CD4-positive, alpha-beta T cell treated with Interleukin-10 for 1 hour (primary cell): ENCODE data around the gene CABP7.
A peak's percentile ranks its signal among the peaks of the same experiment; 100 is the strongest.
"Not testable (repeated sequence)": the region's sequence is repeated elsewhere in the genome, so short reads cannot be mapped to it uniquely, and the experiment has no call there.

ENCODE experiments used
- DNase-seq: peaks from one replicate; pipeline ENCODE4 v3.0.0-alpha.2; 2020

Gene CABP7

DNA sequence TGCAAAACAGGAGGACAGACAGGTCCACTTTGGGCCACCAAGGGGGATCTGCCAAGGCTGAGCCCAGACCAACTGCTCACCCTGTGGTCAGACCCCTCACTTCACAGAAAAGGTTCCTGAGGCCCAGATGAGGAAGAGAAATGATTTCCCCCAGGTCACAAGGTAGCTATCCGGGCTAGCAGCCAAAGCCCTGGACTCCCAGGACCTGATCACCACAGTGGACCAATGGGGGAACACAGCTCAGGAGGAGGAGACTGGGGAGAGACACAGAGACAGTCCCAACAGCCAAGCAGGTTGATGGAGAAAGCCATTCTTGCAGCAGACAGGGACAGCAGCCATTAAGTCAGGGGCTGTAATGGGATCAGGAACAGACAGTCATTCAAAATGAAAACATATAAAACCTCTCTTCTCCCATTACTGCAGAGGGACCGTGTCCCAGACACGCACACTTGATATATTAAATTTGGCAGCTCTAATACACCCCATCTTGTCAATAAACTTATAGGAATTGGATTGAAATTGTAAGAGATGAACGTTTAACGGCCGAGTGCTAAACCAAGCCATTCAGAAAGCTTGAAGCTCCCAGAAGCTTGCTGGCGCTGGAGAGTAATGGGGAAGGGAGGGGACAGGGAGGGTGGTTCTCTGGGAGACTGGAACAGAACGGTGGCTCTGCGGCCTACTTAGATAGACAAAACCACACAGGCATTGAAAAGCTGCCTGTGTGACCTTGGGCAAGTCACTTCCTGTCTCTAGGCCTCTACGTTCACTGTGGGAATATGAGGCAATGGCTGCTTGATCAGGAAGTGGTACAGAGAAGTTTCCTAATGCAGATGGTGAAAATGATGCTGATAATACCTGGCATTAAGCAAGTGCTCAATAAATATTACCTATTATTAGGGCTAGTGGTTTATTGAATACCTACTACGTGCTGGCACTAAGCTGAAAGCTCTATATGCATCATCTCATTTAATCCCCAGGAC, 31.0 kb downstream of the CABP7 start:
- peak; percentile 47 for DNase-seq

DNA sequence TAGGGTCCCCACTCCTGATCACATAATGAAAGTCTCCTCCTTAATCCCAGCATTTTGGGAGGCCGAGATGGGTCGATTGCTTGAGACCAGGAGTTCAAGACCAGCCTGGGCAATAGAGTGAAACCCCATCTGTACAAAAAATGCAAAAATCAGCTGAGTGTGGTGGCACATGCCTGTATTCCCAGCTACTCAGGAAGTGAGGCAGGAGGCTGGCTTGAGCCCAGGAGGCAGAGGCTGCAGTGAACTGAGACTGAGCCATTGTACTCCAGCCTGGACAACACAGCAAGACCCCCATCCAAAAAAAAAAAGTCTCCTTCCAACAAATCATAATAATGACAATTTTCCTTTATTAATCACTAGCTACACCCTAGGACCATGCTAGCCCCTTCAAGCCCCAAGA, 31.9 kb downstream of the CABP7 start:
- DNase-seq: no peak

DNA sequence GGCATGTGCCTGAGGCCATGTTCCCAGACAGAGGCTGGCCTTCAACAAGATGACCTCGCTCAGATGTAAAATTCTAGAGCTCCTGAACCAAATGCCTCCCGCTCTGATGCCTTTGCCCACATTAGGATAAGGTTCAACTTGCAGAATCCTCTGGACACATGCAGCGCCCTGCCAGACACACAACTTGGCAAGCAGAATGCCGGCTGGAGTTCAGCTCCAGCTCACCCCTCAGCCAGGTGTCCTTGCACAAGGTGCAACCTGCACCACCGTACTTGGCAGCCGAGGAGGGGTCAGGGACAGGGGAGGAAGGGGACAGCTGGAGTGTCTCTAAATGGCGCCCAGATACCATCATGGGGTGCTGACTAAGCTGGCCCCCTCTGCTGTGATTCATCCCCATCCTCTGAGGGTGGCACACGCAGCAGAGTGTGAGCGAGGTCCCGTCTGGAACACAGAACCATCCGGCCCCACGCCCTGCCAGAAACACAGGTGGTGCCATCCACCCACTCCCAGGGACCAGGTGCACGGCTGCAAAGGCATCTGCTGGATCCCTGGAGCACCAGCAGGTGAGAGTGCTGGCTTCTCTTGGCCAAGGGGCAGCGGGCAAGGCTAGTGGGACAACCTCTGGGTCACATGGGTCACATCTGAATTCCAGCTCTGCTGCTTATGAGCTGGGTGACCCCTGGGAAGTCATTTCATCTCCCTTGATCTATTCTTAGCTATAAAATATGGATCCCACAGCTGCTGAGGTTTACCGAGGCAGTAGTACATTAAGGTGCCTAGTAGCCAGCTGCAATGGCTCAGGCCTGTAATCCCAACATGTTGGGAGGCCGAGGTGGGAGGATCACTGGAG, 34.2 kb downstream of the CABP7 start:
- no peak for DNase-seq

DNA sequence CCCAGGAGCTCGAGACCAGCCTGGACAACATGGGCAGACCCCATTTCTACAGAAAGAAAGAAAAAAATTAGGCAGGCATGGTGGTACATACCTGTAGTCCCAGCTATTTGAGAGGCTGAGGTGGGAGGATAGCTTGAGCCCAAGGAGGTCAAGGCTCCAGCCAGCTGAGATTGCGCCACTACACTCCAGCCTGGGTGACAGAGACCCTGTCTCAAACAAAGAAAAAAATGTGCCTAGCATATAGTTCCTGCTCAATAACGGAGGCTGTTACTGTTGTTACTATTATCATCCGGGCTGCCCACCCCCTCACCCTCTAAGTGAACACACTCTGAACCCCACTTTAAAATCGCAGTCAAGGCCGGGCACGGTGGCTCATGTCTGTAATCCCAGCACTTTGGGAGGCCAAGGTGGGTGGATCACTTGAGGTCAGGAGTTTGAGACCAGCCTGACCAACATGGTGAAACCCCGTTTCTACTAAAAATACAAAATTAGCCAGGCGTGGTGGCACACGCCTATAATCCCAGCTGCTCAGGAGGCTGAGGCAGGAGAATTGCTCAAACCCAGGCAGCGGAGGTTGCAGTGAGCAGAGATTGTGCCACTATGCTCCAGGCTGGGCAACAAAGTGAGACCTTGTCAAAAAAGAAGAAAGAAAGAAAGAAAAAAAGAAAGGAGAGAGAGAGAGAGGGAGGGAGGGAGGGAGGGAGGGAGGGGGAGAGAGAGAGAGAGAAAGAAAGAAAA, 35.0 kb downstream of the CABP7 start:
- not testable (repeated sequence) for DNase-seq

DNA sequence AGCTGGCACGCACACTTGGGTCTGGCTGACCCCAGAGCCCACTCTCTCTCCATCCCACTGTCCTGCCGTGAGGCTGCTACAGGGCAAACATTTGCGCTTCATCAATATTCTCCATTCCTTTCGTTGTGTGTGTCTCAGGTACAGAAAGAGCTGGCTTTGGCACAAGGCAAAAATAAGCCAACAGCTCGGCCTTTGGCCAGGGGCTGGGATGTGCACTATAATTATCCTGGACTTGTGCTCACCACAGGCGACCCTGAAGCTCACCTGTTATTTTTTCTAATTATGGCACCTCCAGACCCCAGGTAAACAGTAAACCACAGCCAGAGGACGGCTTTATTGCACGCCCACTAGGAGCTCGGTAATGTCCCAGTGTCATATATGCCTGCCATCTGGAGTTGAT, 36.1 kb downstream of the CABP7 start:
- no peak for DNase-seq

DNA sequence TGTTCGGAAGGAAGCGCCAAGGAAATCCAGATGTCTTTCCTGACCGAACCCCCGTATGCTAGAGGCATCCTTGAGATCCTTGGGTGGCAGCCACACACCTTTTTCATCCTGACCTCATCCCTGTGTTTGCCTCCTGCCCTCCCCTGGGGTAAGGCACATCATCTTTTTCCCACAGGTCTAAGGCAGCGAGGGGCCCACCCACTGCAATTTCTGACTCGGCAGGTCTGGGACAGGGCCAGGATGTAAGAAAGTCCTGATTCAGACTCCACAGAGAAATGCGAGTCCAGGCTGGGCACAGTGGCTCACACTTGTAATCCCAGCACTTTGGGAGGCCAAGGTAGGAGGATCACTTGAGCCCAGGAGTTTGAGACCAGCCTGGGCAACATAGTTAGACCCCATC, 36.5 kb downstream of the CABP7 start:
- DNase-seq: no peak

DNA sequence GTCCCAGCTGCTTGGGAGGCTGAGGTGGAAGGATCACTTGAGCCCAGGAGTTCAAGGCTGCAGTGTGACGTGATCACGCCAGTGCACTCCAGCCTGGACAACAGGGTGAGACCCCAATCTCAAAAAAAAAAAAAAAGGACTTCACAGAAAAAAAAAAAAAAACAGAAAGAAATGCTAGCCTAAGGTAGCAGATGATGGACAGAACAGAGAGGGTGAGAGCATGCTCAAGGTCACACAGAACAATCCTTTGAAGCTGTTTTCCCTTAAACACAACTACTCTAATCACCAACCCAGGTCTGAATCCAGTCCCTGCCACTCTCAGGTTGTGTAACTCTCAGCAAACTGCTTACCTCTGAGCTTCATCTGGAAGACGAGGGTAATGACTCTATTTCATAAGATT, 37.3 kb downstream of the CABP7 start:
- no peak for DNase-seq

DNA sequence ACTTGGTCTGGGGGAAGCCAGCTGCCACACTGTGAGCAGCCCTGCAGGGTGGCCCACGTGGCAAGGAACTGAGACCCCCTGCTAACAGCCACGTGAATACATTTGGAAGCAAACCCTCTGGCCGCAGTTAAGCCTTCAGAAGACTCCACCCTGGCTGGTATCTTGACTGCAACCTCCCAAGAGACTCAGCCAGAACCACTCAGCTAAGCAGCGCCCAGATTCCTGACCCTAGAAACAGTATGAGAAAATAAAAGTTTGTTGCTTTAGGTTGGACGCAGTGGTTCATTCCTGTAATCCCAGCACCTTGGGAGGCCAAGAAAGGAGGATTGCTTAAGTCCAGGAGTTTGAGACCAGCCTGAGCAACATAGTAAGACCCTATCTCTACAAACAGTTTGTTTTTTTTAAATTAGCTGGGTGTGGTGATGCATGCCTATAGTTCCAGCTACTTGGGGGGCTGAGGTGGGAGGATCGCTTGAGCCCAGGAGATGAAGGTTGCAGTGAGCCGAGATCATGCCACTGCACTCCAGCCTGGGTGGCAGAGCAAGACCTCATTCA, 38.3 kb downstream of the CABP7 start:
- no peak for DNase-seq

DNA sequence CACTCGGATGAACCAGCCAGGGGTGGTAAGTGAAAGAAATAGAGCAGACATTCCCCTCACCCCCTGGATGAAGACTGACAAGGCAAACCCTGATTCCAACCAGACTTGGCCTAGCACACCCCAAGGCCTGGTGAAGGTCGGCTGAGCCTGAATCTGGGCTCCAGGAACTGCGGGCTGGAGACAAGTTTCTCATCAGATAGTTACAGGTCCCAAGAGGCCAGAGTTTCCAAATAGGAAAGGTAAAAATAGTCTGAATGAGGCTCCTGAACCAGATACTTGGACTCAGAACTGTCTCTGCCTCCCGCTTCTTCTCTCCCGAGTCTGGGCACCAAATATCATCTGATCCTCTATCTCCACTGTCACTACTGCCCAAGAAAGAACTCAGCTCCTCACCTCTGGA, 39.2 kb downstream of the CABP7 start:
- DNase-seq: no peak

DNA sequence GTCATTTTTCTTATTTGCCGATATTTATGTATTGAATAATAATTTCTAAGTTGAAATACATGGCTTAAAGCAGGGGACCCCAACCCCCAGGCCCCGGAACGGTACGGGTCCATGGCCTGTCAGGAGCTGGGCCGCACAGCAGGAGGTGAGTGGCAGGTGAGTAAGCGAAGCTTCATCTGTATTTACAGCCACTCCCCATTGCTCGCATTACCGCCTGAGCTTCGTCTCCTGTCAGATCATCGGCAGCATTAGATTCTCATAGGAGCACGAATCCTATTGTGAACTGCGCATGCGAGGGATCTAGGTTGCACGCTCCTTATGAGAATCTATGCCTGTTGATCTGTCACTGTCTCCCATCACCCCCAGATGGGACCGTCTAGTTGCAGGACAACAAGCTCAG, 42.5 kb downstream of the CABP7 start:
- DNase-seq: no peak

DNA sequence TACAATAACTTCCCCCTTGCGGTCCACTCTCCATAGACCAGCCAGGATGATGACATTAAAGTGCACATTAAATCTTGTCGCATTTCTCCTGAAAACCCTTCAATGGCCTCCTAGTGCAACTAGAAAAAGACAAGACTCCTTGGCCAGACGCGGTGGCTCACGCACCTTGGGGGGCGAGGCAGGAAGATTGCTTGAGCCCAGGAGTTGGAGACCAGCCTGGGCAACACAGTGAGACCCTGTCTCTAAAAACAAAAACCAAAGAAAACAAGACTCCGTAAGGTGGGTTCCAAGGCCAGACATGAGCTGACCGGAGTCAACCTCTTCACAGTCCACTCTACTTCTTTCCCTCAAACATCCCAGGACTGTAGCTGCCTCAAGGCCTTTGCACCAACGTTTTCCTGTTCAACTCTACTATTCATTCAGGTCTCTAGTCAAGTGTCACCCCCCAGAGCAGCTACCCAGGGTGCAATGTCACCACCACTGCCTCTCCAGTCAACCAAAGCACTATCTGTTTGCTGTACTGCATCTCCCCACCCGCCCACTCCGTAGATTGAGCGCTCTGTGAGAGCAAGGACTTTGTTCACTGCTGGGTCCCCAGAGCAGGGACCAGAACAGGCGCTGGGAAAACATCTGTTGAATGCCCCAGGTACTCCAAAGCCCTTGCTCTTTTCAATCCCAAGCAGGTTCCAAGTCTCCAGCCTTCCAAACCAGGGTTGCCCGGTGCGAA, 46.3 kb downstream of the CABP7 start:
- DNase-seq: peak; percentile 9

DNA sequence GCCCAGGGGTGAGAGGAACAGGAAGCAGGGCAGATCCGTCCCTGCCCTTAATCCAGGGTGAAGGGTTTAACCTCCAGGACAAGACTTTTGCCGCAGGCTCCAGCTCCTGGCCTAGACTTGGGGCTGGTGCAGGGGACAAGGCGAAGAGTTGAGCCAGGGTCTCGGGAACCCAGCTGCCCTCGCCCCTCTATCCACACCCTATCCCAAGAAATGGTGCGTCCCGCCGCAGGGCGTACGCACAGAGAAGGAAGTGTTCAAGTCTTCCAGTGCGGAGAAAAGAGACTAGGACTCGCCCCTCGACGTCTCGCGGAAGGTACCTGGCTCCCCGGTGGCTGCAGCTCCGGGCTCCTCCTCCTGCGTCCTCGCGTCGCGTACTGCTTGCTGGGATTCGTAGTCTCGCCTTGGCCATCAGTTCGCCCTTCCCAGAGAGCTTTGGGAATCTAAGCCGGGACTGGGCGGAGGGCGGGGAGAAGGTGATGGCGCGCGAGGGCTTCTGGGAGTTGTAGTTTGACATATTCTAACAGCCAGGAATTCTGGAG, 46.9 kb downstream of the CABP7 start, which contains the start of gene ZMAT5:
TSS of gene ZMAT5 (minus strand) at position 376 of the 539 bp plus-strand sequence. CDS start 18,463 bp downstream, outside the sequence.
- DNase-seq: peak; percentile 96

DNA sequence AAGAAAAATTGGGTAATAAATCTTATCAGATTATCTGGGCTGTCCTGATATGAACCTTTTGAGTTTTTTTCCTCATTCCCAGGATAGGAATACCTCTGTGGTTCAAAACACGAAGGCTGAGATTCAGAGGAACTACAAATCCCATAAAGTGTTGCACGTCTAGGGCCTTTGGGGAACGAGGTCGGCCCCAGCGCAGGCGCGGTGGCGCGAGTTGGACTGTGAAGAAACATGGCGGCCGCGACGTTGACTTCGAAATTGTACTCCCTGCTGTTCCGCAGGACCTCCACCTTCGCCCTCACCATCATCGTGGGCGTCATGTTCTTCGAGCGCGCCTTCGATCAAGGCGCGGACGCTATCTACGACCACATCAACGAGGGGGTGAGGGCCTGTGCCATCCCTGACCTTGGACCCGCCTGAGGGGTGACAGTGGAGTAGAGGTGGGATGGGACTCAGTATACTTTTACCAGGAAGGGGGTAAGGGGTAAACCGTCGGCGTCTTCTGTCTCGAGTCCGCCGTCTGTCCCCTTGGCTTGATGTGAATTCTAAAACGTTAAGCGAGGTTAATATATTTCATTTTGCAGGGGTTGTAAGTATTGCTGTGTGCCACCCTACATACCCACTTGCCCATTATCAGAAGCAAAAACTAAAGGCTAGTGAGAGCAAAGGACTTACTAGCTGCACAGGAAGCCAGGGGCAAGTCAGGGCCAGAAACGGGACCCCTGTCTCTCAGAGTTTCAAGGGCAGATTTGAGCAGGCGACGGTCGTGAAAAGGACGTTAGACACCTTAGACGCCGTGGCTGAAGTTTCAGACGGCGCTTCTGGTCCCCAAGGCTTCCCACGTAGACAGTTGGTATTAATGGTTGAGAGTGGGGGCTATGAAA, 47.6 kb downstream of the CABP7 start, which contains the start of gene UQCR10:
TSS of gene UQCR10 (plus strand) at position 199 of the 881 bp plus-strand sequence. CDS start at position 229, 30 bp downstream.
- DNase-seq: peak; percentile 94

DNA sequence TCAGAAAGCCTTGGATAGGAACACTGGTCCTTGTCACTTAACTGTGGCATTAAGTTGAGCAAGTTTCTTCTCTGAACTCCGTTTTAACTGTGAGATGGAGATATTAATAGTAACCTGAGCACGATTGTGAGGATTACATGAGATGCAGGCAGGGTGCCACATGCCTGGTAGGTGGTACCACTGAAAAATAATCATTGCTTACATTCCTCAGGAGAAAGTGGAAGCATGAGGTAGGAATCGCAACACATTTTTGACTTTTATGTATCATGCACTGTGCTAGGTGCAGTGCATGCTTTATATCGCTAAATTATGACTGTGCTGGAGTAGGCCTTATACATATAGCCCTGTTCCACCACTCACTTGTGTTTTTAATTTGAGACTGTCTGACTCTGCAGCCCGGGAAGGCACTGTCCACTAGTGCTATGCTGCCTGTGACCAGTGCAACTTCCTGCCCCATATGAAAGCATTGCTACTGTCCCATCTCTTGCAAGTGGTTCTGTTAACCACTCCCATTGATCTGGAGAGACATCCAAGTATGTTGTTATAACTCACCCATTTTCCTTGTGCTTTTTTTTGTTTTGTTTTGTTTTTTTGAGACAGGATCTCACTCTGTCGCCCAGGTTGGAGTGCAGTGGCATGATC, 48.4 kb downstream of the CABP7 start:
- DNase-seq: no peak

DNA sequence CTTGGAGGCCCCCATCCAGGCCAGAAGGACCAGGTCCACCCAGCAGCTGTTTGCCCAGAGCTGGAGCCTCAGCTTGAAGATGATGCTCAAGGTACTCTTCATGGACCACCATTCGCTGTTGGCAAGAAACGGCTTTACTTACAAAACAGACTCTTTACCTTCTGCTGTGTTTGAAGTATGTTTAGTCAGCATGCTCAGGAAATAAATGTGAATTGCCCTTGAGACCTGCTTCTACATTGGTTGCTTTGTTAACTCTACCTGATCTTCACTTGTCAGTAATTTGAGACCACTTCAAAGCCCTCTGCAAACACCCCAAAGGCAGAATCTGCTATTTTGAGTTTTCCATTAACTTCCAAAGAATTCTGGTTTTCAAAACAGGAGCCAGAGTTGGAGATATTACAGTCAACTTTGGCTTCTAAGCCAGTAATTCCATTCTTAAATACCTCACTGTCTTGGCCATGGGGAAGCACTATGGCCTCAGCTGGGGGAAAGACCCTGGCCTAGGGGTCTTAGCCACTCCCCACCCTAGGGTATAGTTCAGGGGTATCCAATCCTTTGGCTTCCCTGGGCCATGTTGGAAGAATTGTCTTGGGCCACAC, 50.0 kb downstream of the CABP7 start:
- no peak for DNase-seq

DNA sequence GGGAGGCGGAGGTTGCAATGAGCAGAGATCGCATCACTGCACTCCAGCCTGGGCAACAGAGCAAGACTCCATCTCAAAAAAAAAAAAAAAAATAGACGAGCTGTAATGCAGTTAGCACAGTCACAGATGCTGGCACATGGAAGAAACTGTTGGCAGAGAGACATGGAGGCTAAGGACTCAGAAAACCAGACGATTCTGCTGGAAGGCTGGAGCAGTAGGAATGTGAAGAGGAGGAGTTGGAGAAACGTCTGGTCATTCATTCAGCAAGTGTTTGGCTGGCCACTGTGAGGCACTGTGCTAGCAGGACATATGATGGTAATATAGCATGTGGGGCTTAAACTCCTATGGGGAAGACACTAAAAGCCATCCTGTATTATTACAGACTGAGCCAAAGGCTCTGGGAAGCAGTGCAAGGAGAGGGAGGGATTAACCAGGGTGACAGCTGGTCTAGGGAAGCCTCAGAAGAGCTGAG, 52.4 kb downstream of the CABP7 start:
- no peak for DNase-seq

DNA sequence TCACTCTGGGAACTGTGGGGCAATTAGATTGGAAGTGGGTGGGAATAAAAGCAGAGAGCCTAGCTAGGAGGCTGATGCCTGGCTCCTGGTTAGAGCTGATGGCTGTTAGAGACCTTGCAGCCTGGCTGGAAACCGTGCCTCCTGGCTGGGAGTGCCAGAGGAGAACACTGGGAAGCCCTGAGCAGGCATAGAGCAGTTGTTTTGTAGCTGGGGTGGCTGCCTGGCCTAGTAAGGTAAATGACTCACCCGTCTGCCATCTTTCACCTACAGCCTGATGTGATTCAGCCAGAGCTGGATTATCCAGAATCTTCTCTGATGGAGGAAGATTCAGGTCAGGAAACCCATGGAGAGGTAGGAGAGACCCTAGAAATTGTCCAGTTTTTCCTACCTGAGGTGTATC, 53.4 kb downstream of the CABP7 start:
- DNase-seq: no peak

DNA sequence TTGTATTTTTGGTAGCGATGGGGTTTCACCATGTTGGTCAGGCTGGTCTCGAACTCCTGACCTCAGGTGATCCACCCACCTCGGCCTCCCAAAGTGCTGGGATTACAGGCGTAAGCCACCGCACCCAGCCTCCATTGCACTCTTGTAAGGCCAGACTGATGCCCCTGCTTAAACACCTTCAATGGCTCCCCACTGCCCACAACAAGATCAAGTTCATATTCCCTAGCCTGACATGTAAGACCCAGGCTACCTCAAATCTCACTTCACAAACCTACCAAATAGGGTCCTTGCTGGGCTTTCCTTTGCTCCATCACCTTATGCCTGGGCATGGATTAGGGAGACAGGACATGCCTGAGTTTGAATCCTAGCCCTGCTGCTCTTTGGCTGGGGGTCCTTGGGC, 60.4 kb downstream of the CABP7 start:
- DNase-seq: no peak
